Measurements from ENCODE around the gene CALM3.

The CALM3 gene

DNA sequence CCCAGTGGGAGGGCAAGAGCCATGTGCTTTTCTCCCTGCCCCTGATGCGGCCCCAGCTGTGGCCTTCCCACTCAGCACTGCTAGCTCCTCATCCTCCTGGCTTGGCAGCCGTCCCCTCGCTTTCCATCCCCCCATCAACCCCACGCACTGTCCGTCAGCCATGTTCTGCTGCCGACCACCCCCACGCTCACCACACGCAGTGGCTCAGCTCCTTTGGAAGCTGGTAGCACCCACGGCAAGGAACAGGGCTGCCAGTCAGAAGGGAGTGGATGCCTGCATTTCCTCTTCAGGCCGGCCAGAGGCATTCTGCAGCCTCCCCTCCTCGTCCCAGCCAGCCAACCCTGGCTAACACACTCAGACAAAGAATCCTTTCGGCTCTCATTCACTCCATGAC, 6.3 kb downstream of the CALM3 start:
- Histone ChIP-seq H3K4me3 (ENCODE audit: low read depth, low read length) (no peak overlapping the region), H3K27ac (ENCODE audit: low read depth, low read length) (no peak overlapping the region), H2AFZ (ENCODE audit: low read length, unreplicated experiment) (no peak overlapping the region), H3K27me3 (ENCODE audit: insufficient read depth, low read length) (no peaks in the 10 kb centered on the region), H3K79me2 (ENCODE audit: control insufficient read depth, insufficient read depth, low read length, unreplicated experiment) (peaks cover 37% of the 10 kb centered on the region), H3K4me1 (ENCODE audit: control insufficient read depth, insufficient read depth, low read length, unreplicated experiment) (no peaks in the 10 kb centered on the region), H3K36me3 (ENCODE audit: insufficient read depth, low read length) (no peaks in the 10 kb centered on the region)

DNA sequence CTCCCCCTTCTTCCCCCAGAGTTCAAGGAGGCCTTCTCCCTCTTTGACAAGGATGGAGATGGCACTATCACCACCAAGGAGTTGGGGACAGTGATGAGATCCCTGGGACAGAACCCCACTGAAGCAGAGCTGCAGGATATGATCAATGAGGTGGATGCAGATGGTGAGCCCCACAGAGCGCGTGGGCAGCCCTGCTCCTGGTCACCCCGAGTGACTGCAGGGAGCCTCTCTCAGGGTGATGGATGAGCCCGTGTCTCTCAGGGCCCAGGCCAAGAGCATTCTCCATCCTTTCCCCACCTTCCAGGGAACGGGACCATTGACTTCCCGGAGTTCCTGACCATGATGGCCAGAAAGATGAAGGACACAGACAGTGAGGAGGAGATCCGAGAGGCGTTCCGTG, 7.0 kb downstream of the CALM3 start:
- Histone ChIP-seq H3K36me3 (ENCODE audit: insufficient read depth, low read length) (no peaks in the 10 kb centered on the region), H3K79me2 (ENCODE audit: control insufficient read depth, insufficient read depth, low read length, unreplicated experiment) (peaks cover 30% of the 10 kb centered on the region), H2AFZ (ENCODE audit: low read length, unreplicated experiment) (no peak overlapping the region)

DNA sequence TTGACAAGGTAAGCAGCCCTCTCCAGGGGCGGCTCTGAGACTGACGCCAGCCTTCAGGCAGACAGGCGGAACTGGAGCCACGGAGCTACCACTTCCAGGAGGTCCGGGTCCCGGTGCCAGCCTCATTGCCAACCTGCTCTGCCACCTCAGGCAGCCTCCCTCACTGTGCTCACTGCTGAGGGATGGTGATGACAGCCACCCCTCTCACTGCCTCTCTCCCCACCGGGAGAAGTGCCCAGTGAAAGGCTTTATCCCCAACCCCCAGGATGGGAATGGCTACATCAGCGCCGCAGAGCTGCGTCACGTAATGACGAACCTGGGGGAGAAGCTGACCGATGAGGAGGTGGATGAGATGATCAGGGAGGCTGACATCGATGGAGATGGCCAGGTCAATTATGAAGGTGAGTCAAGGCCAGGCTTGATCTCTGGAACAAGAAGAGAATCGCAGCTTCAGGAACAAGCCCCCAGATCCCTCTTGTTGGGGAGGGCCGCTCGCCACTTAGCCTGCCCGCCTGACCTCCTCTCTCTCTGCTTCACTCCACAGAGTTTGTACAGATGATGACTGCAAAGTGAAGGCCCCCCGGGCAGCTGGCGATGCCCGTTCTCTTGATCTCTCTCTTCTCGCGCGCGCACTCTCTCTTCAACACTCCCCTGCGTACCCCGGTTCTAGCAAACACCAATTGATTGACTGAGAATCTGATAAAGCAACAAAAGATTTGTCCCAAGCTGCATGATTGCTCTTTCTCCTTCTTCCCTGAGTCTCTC, 7.6 kb downstream of the CALM3 start:
- no peak overlapping the region for H3K27ac ChIP-seq (ENCODE audit: low read depth, low read length)
- peaks cover 24% of the 10 kb centered on the region for H3K79me2 ChIP-seq (ENCODE audit: control insufficient read depth, insufficient read depth, low read length, unreplicated experiment)
- H3K27me3 ChIP-seq (ENCODE audit: insufficient read depth, low read length), result no peaks in the 10 kb centered on the region
- H3K36me3 ChIP-seq (ENCODE audit: insufficient read depth, low read length), result no peaks in the 10 kb centered on the region
- H2AFZ ChIP-seq (ENCODE audit: low read length, unreplicated experiment), result no peak overlapping the region
- no peaks in the 10 kb centered on the region for H3K4me1 ChIP-seq (ENCODE audit: control insufficient read depth, insufficient read depth, low read length, unreplicated experiment)
- no peak overlapping the region for H3K4me3 ChIP-seq (ENCODE audit: low read depth, low read length)

More for the DNA sequence above, 7.0 kb downstream of the CALM3 start:
- Histone ChIP-seq H3K27ac (ENCODE audit: low read depth, low read length) (no peak overlapping the region), H3K4me3 (ENCODE audit: low read depth, low read length) (no peak overlapping the region), H3K27me3 (ENCODE audit: insufficient read depth, low read length) (no peaks in the 10 kb centered on the region), H3K4me1 (ENCODE audit: control insufficient read depth, insufficient read depth, low read length, unreplicated experiment) (no peaks in the 10 kb centered on the region)

DNA sequence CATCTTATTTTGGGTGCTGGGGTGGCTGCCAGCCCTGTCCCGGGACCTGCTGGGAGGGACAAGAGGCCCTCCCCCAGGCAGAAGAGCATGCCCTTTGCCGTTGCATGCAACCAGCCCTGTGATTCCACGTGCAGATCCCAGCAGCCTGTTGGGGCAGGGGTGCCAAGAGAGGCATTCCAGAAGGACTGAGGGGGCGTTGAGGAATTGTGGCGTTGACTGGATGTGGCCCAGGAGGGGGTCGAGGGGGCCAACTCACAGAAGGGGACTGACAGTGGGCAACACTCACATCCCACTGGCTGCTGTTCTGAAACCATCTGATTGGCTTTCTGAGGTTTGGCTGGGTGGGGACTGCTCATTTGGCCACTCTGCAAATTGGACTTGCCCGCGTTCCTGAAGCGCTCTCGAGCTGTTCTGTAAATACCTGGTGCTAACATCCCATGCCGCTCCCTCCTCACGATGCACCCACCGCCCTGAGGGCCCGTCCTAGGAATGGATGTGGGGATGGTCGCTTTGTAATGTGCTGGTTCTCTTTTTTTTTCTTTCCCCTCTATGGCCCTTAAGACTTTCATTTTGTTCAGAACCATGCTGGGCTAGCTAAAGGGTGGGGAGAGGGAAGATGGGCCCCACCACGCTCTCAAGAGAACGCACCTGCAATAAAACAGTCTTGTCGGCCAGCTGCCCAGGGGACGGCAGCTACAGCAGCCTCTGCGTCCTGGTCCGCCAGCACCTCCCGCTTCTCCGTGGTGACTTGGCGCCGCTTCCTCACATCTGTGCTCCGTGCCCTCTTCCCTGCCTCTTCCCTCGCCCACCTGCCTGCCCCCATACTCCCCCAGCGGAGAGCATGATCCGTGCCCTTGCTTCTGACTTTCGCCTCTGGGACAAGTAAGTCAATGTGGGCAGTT, 8.6 kb downstream of the CALM3 start:
- no peaks in the 10 kb centered on the region for H3K27me3 ChIP-seq (ENCODE audit: insufficient read depth, low read length)
- no peaks in the 10 kb centered on the region for H3K36me3 ChIP-seq (ENCODE audit: insufficient read depth, low read length)

DNA sequence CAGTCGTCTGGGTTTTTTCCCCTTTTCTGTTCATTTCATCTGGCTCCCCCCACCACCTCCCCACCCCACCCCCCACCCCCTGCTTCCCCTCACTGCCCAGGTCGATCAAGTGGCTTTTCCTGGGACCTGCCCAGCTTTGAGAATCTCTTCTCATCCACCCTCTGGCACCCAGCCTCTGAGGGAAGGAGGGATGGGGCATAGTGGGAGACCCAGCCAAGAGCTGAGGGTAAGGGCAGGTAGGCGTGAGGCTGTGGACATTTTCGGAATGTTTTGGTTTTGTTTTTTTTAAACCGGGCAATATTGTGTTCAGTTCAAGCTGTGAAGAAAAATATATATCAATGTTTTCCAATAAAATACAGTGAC, 9.3 kb downstream of the CALM3 start:
- H3K36me3 ChIP-seq (ENCODE audit: insufficient read depth, low read length), result no peaks in the 10 kb centered on the region
- no peak overlapping the region for H3K27ac ChIP-seq (ENCODE audit: low read depth, low read length)
- H2AFZ ChIP-seq (ENCODE audit: low read length, unreplicated experiment), result no peak overlapping the region
- H3K27me3 ChIP-seq (ENCODE audit: insufficient read depth, low read length), result no peaks in the 10 kb centered on the region
- H3K4me3 ChIP-seq (ENCODE audit: low read depth, low read length), result no peak overlapping the region
- no peaks in the 10 kb centered on the region for H3K4me1 ChIP-seq (ENCODE audit: control insufficient read depth, insufficient read depth, low read length, unreplicated experiment)
- H3K79me2 ChIP-seq (ENCODE audit: control insufficient read depth, insufficient read depth, low read length, unreplicated experiment), result peaks cover 8% of the 10 kb centered on the region

More for the DNA sequence above, 8.6 kb downstream of the CALM3 start:
- Histone ChIP-seq H2AFZ (ENCODE audit: low read length, unreplicated experiment) (no peak overlapping the region), H3K27ac (ENCODE audit: low read depth, low read length) (no peak overlapping the region), H3K4me3 (ENCODE audit: low read depth, low read length) (no peak overlapping the region), H3K4me1 (ENCODE audit: control insufficient read depth, insufficient read depth, low read length, unreplicated experiment) (no peaks in the 10 kb centered on the region), H3K79me2 (ENCODE audit: control insufficient read depth, insufficient read depth, low read length, unreplicated experiment) (peaks cover 14% of the 10 kb centered on the region)

DNA sequence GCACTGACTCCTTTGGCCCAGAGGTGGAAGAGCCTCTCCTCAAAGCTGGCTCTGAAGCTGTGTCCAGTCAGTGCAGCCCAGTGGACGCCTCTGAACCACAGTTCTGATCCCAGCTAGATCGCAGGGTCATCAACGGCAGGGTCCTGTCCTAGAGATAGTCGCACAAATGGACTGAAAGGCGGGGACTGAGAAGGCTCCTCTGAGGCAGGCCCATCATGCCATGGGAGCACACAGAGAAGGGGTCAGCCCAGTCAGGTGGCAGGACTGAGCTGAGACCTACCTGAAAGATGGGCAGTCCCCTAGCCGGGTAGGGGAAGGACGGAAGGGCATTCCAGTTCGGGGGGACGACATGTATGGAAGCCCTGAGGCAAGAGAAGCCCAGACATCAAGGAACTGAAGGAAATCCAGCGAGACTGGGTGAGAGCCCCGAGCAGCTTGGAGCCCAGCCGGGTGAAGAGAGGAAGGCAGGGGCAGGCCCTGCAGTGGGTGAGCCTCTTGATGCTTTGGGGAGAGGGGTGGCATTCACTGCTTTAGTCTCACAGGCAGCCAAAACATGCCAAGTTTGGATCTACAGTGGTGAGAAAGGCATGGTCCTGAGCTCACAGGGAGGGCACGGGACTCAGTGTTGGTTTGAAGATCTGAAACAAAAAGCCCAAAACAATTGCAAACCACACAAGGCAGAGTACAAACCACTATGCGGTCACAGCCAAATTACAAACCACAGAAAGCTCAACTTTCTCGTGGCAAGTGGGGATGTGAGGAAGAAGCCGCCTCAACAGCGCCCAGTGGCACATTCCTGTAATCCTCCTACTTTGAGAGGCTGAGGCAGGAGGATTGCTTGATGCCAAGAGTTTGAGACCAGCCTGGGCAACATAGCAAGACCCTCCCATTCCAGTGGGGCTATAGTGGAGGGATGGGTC, 10.0 kb downstream of the CALM3 start:
- no peak overlapping the region for H3K4me3 ChIP-seq (ENCODE audit: low read depth, low read length)
- no peak overlapping the region for H2AFZ ChIP-seq (ENCODE audit: low read length, unreplicated experiment)
- no peaks in the 10 kb centered on the region for H3K36me3 ChIP-seq (ENCODE audit: insufficient read depth, low read length)
- H3K27ac ChIP-seq (ENCODE audit: low read depth, low read length), result no peak overlapping the region
- H3K4me1 ChIP-seq (ENCODE audit: control insufficient read depth, insufficient read depth, low read length, unreplicated experiment), result no peaks in the 10 kb centered on the region
- no peaks in the 10 kb centered on the region for H3K27me3 ChIP-seq (ENCODE audit: insufficient read depth, low read length)
- H3K79me2 ChIP-seq (ENCODE audit: control insufficient read depth, insufficient read depth, low read length, unreplicated experiment), result peaks cover 1% of the 10 kb centered on the region

DNA sequence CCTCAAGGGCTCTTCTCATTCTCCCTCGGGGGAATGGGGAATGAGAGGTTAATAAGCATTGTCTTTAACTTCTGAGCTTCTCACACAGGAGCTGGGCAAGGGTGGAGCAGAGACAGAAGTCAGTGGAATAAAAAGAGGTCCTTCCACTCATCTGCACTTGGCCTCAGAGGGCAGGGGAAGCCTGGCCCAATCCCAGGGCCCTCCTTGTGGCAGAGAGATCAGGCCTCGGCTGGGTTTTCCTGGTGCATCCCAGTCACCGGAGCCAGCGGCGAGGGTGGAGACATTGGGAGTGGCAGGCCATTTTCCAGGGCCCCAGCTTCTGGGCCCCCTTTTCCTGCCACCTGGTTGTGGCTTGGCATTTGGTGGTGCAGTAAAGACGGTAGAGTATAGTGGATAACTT, 10.6 kb downstream of the CALM3 start:
- no peaks in the 10 kb centered on the region for H3K4me1 ChIP-seq (ENCODE audit: control insufficient read depth, insufficient read depth, low read length, unreplicated experiment)
- no peak overlapping the region for H3K4me3 ChIP-seq (ENCODE audit: low read depth, low read length)
- no peaks in the 10 kb centered on the region for H3K36me3 ChIP-seq (ENCODE audit: insufficient read depth, low read length)
- H3K27ac ChIP-seq (ENCODE audit: low read depth, low read length), result no peak overlapping the region
- no peak overlapping the region for H2AFZ ChIP-seq (ENCODE audit: low read length, unreplicated experiment)
- H3K27me3 ChIP-seq (ENCODE audit: insufficient read depth, low read length), result no peaks in the 10 kb centered on the region
- no peaks in the 10 kb centered on the region for H3K79me2 ChIP-seq (ENCODE audit: control insufficient read depth, insufficient read depth, low read length, unreplicated experiment)

DNA sequence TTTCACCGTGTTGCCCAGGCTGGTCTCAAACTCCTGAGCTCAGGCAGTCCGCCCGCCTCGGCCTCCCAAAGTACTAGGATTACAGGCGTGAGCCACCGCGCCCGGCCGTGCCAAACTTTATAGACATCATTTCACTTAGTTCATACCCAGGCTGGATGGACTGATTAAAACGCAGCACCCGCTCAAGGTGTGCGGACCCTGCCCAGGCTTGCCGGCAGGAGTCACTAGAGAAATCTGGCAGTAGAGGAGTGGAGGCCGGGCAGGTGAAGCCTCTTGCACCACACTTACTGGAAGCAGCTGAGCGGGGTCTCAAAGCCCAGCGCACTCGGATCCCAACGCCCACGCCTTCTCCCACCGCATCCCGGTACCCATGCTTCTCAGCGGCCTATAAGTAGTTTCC, 12.4 kb downstream of the CALM3 start:
- no peaks in the 10 kb centered on the region for H3K36me3 ChIP-seq (ENCODE audit: insufficient read depth, low read length)
- no peak overlapping the region for H3K27ac ChIP-seq (ENCODE audit: low read depth, low read length)
- H3K4me1 ChIP-seq (ENCODE audit: control insufficient read depth, insufficient read depth, low read length, unreplicated experiment), result no peaks in the 10 kb centered on the region
- H3K27me3 ChIP-seq (ENCODE audit: insufficient read depth, low read length), result no peaks in the 10 kb centered on the region
- no peak overlapping the region for H3K4me3 ChIP-seq (ENCODE audit: low read depth, low read length)
- no peak overlapping the region for H2AFZ ChIP-seq (ENCODE audit: low read length, unreplicated experiment)
- no peaks in the 10 kb centered on the region for H3K79me2 ChIP-seq (ENCODE audit: control insufficient read depth, insufficient read depth, low read length, unreplicated experiment)

DNA sequence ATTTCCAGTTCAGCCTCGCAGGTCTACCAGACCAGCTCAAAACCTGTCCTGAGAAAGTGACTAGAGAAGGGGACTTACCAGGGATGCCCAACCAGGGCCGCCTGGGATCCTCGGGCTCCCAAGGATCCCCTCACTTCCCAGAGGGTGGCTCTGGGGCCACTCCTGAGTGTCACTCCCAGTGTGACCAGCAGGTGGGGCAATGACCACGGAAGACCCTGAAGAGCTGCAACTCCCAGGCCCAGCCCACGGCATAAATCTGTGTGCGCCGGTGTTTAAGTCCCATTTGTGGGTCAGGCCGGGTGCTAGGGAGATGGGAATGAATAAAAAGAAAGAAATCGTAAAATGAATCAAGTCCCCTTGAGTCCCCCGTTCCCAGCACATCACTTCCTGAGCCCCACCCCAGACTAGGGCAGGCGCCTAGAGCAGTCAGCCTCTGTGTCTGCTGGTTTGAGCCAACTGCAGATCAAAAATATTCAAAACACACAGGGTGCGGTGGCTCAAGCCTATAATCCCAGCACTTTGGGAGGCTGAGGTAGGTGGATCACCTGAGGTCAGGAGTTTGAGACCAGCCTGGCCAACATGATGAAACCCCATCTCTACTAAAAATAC, 13.1 kb downstream of the CALM3 start:
- no peaks in the 10 kb centered on the region for H3K36me3 ChIP-seq (ENCODE audit: insufficient read depth, low read length)
- H3K27ac ChIP-seq (ENCODE audit: low read depth, low read length), result no peak overlapping the region
- H3K4me1 ChIP-seq (ENCODE audit: control insufficient read depth, insufficient read depth, low read length, unreplicated experiment), result no peaks in the 10 kb centered on the region
- H2AFZ ChIP-seq (ENCODE audit: low read length, unreplicated experiment), result no peak overlapping the region
- no peaks in the 10 kb centered on the region for H3K27me3 ChIP-seq (ENCODE audit: insufficient read depth, low read length)
- no peaks in the 10 kb centered on the region for H3K79me2 ChIP-seq (ENCODE audit: control insufficient read depth, insufficient read depth, low read length, unreplicated experiment)
- H3K4me3 ChIP-seq (ENCODE audit: low read depth, low read length), result no peak overlapping the region

DNA sequence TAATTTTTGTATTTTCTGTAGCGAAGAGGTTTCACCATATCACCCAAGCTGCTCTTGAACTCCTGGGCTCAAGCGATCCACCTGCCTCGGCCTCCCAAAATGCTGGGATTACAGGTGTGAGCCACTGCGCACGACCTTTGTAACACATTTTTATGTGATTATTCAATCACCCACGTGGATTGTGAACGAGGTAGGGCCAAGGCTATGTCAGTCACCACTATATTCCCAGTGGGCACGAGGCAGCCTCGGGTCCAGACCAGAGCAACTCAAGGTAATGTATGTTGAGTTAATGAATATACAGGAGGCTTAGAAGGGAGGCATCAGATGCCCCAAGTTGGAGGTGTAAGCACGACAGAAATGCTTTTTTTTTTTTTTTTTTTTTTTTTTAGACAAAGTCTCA, 14.8 kb downstream of the CALM3 start:
- no peaks in the 10 kb centered on the region for H3K79me2 ChIP-seq (ENCODE audit: control insufficient read depth, insufficient read depth, low read length, unreplicated experiment)
- H2AFZ ChIP-seq (ENCODE audit: low read length, unreplicated experiment), result no peak overlapping the region
- no peak overlapping the region for H3K4me3 ChIP-seq (ENCODE audit: low read depth, low read length)
- no peak overlapping the region for H3K27ac ChIP-seq (ENCODE audit: low read depth, low read length)
- H3K27me3 ChIP-seq (ENCODE audit: insufficient read depth, low read length), result no peaks in the 10 kb centered on the region
- no peaks in the 10 kb centered on the region for H3K36me3 ChIP-seq (ENCODE audit: insufficient read depth, low read length)
- peaks cover 11% of the 10 kb centered on the region for H3K4me1 ChIP-seq (ENCODE audit: control insufficient read depth, insufficient read depth, low read length, unreplicated experiment)
